ENCODE results near the gene TRIM7. TPM values are rescaled to one million over a fixed set of nuclear protein-coding genes. Genes with fewer than 3 reads are reported as not detected.

Gene TRIM7
- total and polyA plus RNA-seq, 9 of the 15 experiments (the other 6 are each of a cell fraction or from before 2014, with no cell fraction given) = 2.6 to 14.9 (median 8.9) TPM

DNA sequence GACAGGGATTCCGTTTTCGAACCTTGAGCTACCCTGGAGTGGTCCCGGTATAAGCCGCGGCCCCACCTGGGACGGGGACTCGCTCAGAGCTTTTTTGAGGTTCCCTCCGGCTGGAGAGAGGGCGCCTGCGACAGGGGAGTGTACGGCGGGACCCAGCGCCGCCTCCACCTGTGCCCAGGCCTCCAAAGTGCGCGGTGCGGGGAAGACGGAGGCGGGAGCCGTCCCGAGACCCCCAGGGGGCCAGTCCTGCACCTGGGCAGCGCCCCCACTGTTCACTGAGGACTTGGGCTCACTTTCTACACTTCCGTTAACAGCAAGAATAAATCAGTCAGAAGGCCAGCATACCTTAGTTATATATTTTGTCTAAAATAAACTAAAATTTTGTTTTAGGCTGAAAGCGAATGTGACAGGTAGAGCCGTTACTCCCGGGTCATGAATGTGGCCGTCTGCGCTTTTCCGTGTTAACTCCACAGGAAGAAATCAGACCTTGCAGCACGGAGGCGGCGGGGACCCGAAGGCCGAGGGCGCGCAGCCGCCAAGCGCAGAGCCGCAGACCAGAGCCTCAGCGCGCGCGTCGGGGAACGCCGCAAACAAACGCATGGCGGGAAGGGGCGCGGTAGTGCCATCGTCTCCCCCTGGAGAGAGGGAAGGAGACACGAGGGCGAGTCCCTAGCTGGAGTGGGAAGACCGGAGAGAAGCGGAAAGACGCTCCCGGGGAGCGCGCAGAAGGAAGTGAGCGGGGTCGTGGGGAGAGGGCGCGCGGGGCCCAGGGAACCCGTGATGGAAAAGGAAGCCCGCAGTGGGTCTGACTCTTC is 14.1 kb downstream of the TRIM7 start (continued):
- TF ChIP-seq CGGBP1 (CRISPR knock-in tag; IDR thresholded peaks at IDR 0.05) (no peak), CBX5 (IDR thresholded peaks at IDR 0.05; ENCODE audit: borderline replicate concordance, low read depth) (no peak), CHD1 (IDR thresholded peaks at IDR 0.05; ENCODE audit: low read length) (peak; percentile 43), RUNX1 (IDR thresholded peaks at IDR 0.05; ENCODE audit: low read depth) (0 out of 2 replicates have a peak, but pooled peaks have one; percentile 38), XRCC3 (IDR thresholded peaks at IDR 0.05) (no peak), ZBTB8A (IDR thresholded peaks at IDR 0.05; ENCODE audit: partially characterized antibody) (no peak), PCBP2 (IDR thresholded peaks at IDR 0.05; ENCODE audit: low read depth, low read length, poor library complexity, severe bottlenecking) (no peak), FOXK1 (CRISPR knock-in tag; IDR thresholded peaks at IDR 0.05; ENCODE audit: borderline replicate concordance) (no peak), HMG20A (CRISPR knock-in tag; conservative IDR thresholded peaks at IDR 0.05) (no peak), KLF13 (tag; IDR thresholded peaks at IDR 0.05; ENCODE audit: borderline replicate concordance, low read depth) (no peak), EZH2 (IDR thresholded peaks at IDR 0.05; ENCODE audit: borderline replicate concordance, low read depth, low read length) (no peak), MYBL2 (IDR thresholded peaks at IDR 0.05; ENCODE audit: low read depth) (no peak), MYBL2 (CRISPR knock-in tag; IDR thresholded peaks at IDR 0.05; ENCODE audit: borderline replicate concordance) (no peak), HNRNPUL1 (IDR thresholded peaks at IDR 0.05; ENCODE audit: low read length) (no peak), ZNF197 (CRISPR knock-in tag; IDR thresholded peaks at IDR 0.05; ENCODE audit: low read depth) (no peak), U2AF1 (optimal IDR thresholded peaks at IDR 0.05; ENCODE audit: low read depth, low read length) (no peak), NCOA4 (IDR thresholded peaks at IDR 0.05; ENCODE audit: partially characterized antibody) (no peak), TCF7L2 (IDR thresholded peaks at IDR 0.05; ENCODE audit: low read depth, low read length) (no peak), CC2D1A (IDR thresholded peaks at IDR 0.05) (no peak), NFE2L1 (tag; IDR thresholded peaks at IDR 0.05; ENCODE audit: borderline replicate concordance, low read depth) (no peak), HIVEP1 (CRISPR knock-in tag; IDR thresholded peaks at IDR 0.05) (no peak)
- TF ChIP-seq, protein P1, sequence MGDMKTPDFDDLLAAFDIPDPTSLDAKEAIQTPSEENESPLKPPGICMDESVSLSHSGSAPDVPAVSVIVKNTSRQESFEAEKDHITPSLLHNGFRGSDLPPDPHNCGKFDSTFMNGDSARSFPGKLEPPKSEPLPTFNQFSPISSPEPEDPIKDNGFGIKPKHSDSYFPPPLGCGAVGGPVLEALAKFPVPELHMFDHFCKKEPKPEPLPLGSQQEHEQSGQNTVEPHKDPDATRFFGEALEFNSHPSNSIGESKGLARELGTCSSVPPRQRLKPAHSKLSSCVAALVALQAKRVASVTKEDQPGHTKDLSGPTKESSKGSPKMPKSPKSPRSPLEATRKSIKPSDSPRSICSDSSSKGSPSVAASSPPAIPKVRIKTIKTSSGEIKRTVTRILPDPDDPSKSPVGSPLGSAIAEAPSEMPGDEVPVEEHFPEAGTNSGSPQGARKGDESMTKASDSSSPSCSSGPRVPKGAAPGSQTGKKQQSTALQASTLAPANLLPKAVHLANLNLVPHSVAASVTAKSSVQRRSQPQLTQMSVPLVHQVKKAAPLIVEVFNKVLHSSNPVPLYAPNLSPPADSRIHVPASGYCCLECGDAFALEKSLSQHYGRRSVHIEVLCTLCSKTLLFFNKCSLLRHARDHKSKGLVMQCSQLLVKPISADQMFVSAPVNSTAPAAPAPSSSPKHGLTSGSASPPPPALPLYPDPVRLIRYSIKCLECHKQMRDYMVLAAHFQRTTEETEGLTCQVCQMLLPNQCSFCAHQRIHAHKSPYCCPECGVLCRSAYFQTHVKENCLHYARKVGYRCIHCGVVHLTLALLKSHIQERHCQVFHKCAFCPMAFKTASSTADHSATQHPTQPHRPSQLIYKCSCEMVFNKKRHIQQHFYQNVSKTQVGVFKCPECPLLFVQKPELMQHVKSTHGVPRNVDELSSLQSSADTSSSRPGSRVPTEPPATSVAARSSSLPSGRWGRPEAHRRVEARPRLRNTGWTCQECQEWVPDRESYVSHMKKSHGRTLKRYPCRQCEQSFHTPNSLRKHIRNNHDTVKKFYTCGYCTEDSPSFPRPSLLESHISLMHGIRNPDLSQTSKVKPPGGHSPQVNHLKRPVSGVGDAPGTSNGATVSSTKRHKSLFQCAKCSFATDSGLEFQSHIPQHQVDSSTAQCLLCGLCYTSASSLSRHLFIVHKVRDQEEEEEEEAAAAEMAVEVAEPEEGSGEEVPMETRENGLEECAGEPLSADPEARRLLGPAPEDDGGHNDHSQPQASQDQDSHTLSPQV (IDR thresholded peaks at IDR 0.05) = no peak
- TF ChIP-seq, protein P2, sequence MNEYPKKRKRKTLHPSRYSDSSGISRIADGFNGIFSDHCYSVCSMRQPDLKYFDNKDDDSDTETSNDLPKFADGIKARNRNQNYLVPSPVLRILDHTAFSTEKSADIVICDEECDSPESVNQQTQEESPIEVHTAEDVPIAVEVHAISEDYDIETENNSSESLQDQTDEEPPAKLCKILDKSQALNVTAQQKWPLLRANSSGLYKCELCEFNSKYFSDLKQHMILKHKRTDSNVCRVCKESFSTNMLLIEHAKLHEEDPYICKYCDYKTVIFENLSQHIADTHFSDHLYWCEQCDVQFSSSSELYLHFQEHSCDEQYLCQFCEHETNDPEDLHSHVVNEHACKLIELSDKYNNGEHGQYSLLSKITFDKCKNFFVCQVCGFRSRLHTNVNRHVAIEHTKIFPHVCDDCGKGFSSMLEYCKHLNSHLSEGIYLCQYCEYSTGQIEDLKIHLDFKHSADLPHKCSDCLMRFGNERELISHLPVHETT (CRISPR knock-in tag; conservative IDR thresholded peaks at IDR 0.05 in 1 of 2, IDR thresholded peaks at IDR 0.05 in 1 of 2) = no peak
